ENCODE results near the gene CETN3. TPM values are rescaled to one million over a fixed set of nuclear protein-coding genes. Genes with fewer than 3 reads are reported as not detected.

Gene CETN3
- total and polyA plus RNA-seq, 2 of the 13 experiments (the other 11 are each of a cell fraction or from before 2014, with no cell fraction given): 15.4 to 71.5 TPM

DNA sequence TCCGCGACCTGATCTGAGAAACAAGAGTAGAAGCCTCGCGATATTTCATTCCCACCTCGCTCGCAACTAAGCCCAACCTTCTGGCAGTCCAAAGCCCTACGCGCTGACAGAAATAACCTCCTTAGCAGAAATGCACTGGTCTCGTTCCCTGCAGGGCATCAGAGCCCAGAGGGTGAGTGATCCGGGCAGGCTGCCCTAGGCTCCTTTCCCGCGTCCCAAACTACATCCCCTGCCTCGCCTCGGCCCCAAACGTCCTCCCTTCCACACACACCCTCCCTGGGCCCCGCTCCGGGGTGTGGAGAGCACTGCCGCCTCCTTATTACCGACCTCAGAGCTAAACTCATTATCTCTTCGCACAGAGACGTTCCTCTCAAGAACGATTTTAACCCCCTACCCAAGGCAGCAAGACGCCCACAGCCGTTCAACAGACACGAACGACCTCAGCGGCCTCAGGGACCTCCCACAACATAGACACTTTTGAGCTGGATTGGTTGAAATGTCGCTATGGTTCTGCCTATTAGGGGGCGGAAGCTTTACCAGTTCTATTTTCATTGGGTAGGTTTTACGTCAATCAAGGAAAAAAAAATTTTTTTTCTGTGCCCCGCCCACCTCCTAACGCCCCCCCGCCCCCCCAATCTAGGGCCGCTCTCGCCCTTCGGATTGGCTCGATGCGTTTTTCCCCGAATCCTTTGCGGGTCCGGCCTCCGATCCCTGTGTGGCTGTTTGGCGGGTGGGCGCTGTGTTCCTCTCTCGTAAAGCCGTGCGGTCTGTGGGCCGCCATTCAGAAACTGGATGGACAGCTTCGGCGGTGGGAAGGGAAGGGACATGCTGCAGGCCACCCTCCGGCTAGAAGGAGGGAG lies at the start of gene CETN3 (continued):
- TF ChIP-seq ZNF382 (CRISPR knock-in tag; IDR thresholded peaks at IDR 0.05; ENCODE audit: borderline replicate concordance) (no peak), ZNF350 (CRISPR knock-in tag; IDR thresholded peaks at IDR 0.05; ENCODE audit: borderline replicate concordance, low read depth) (peak; percentile 77), CEBPB (IDR thresholded peaks at IDR 0.05; ENCODE audit: borderline replicate concordance, low read depth, low read length) (no peak), NFIC (IDR thresholded peaks at IDR 0.05; ENCODE audit: low read length) (0 out of 2 replicates have a peak, but pooled peaks have one; percentile 13), MED1 (CRISPR knock-in tag; IDR thresholded peaks at IDR 0.05) (peak; percentile 58), ADNP (CRISPR knock-in tag; IDR thresholded peaks at IDR 0.05) (no peak), RFXANK (CRISPR knock-in tag; IDR thresholded peaks at IDR 0.05) (no peak), FOXP1 (IDR thresholded peaks at IDR 0.05) (no peak), FOXP1 (CRISPR knock-in tag; IDR thresholded peaks at IDR 0.05) (peak; percentile 10; the same call in 1 of the 2 replicates), ZFAT (CRISPR knock-in tag; conservative IDR thresholded peaks at IDR 0.05) (no peak), AGO1 (IDR thresholded peaks at IDR 0.05; ENCODE audit: low read depth, low read length, poor library complexity, severe bottlenecking) (no peak), FOXO1 (CRISPR knock-in tag; IDR thresholded peaks at IDR 0.05) (peak; percentile 36; the same call in 1 of the 2 replicates)
- TF ChIP-seq, protein P1, sequence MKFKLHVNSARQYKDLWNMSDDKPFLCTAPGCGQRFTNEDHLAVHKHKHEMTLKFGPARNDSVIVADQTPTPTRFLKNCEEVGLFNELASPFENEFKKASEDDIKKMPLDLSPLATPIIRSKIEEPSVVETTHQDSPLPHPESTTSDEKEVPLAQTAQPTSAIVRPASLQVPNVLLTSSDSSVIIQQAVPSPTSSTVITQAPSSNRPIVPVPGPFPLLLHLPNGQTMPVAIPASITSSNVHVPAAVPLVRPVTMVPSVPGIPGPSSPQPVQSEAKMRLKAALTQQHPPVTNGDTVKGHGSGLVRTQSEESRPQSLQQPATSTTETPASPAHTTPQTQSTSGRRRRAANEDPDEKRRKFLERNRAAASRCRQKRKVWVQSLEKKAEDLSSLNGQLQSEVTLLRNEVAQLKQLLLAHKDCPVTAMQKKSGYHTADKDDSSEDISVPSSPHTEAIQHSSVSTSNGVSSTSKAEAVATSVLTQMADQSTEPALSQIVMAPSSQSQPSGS (CRISPR knock-in tag; IDR thresholded peaks at IDR 0.05): peak; percentile 35; the same call in 1 of the 2 replicates
- TF ChIP-seq, protein P2, sequence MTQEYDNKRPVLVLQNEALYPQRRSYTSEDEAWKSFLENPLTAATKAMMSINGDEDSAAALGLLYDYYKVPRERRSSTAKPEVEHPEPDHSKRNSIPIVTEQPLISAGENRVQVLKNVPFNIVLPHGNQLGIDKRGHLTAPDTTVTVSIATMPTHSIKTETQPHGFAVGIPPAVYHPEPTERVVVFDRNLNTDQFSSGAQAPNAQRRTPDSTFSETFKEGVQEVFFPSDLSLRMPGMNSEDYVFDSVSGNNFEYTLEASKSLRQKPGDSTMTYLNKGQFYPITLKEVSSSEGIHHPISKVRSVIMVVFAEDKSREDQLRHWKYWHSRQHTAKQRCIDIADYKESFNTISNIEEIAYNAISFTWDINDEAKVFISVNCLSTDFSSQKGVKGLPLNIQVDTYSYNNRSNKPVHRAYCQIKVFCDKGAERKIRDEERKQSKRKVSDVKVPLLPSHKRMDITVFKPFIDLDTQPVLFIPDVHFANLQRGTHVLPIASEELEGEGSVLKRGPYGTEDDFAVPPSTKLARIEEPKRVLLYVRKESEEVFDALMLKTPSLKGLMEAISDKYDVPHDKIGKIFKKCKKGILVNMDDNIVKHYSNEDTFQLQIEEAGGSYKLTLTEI (CRISPR knock-in tag; conservative IDR thresholded peaks at IDR 0.05): no peak
- TF ChIP-seq, protein P3, sequence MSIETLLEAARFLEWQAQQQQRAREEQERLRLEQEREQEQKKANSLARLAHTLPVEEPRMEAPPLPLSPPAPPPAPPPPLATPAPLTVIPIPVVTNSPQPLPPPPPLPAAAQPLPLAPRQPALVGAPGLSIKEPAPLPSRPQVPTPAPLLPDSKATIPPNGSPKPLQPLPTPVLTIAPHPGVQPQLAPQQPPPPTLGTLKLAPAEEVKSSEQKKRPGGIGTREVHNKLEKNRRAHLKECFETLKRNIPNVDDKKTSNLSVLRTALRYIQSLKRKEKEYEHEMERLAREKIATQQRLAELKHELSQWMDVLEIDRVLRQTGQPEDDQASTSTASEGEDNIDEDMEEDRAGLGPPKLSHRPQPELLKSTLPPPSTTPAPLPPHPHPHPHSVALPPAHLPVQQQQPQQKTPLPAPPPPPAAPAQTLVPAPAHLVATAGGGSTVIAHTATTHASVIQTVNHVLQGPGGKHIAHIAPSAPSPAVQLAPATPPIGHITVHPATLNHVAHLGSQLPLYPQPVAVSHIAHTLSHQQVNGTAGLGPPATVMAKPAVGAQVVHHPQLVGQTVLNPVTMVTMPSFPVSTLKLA (IDR thresholded peaks at IDR 0.05): no peak
- TF ChIP-seq, protein P4, sequence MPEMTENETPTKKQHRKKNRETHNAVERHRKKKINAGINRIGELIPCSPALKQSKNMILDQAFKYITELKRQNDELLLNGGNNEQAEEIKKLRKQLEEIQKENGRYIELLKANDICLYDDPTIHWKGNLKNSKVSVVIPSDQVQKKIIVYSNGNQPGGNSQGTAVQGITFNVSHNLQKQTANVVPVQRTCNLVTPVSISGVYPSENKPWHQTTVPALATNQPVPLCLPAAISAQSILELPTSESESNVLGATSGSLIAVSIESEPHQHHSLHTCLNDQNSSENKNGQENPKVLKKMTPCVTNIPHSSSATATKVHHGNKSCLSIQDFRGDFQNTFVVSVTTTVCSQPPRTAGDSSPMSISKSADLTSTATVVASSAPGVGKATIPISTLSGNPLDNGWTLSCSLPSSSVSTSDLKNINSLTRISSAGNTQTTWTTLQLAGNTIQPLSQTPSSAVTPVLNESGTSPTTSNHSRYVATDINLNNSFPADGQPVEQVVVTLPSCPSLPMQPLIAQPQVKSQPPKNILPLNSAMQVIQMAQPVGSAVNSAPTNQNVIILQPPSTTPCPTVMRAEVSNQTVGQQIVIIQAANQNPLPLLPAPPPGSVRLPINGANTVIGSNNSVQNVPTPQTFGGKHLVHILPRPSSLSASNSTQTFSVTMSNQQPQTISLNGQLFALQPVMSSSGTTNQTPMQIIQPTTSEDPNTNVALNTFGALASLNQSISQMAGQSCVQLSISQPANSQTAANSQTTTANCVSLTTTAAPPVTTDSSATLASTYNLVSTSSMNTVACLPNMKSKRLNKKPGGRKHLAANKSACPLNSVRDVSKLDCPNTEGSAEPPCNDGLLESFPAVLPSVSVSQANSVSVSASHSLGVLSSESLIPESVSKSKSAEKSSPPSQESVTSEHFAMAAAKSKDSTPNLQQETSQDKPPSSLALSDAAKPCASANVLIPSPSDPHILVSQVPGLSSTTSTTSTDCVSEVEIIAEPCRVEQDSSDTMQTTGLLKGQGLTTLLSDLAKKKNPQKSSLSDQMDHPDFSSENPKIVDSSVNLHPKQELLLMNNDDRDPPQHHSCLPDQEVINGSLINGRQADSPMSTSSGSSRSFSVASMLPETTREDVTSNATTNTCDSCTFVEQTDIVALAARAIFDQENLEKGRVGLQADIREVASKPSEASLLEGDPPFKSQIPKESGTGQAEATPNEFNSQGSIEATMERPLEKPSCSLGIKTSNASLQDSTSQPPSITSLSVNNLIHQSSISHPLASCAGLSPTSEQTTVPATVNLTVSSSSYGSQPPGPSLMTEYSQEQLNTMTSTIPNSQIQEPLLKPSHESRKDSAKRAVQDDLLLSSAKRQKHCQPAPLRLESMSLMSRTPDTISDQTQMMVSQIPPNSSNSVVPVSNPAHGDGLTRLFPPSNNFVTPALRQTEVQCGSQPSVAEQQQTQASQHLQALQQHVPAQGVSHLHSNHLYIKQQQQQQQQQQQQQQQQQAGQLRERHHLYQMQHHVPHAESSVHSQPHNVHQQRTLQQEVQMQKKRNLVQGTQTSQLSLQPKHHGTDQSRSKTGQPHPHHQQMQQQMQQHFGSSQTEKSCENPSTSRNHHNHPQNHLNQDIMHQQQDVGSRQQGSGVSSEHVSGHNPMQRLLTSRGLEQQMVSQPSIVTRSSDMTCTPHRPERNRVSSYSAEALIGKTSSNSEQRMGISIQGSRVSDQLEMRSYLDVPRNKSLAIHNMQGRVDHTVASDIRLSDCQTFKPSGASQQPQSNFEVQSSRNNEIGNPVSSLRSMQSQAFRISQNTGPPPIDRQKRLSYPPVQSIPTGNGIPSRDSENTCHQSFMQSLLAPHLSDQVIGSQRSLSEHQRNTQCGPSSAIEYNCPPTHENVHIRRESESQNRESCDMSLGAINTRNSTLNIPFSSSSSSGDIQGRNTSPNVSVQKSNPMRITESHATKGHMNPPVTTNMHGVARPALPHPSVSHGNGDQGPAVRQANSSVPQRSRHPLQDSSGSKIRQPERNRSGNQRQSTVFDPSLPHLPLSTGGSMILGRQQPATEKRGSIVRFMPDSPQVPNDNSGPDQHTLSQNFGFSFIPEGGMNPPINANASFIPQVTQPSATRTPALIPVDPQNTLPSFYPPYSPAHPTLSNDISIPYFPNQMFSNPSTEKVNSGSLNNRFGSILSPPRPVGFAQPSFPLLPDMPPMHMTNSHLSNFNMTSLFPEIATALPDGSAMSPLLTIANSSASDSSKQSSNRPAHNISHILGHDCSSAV (CRISPR knock-in tag; IDR thresholded peaks at IDR 0.05; ENCODE audit: borderline replicate concordance): no peak

All from HepG2 (cell line).